ENCODE results near the gene SPNS3.

SPNS3 gene

GRCh38 chr17:4534928-4535666 lies 101.4 kb downstream of the SPNS3 start:
- H3K27me3 ChIP-seq (ENCODE audit: control insufficient read depth, insufficient read depth, low read length) = no peaks in the 10 kb centered on the region
- peaks cover under 1% of the 10 kb centered on the region for H3K36me3 ChIP-seq (ENCODE audit: control insufficient read depth, insufficient read depth, low read length)
- no peaks in the 10 kb centered on the region for H3K4me1 ChIP-seq (ENCODE audit: control insufficient read depth, insufficient read depth, low read length)

GRCh38 chr17:4535667-4536258 lies 102.0 kb downstream of the SPNS3 start:
- Histone ChIP-seq H3K9ac (ENCODE audit: low read length) (no peak overlapping the region), H3K4me1 (ENCODE audit: control insufficient read depth, insufficient read depth, low read length) (no peaks in the 10 kb centered on the region), H3K4me3 (ENCODE audit: low read length) (no peak overlapping the region), H3K27ac (ENCODE audit: low read depth, low read length) (no peak overlapping the region), H3K36me3 (ENCODE audit: control insufficient read depth, insufficient read depth, low read length) (peaks cover 4% of the 10 kb centered on the region), H3K27me3 (ENCODE audit: control insufficient read depth, insufficient read depth, low read length) (no peaks in the 10 kb centered on the region)

More at GRCh38 chr17:4534928-4535666, 101.4 kb downstream of the SPNS3 start:
- Histone ChIP-seq H3K27ac (ENCODE audit: low read depth, low read length) (no peak overlapping the region), H3K9ac (ENCODE audit: low read length) (no peak overlapping the region), H3K4me3 (ENCODE audit: low read length) (no peak overlapping the region)

- H3K27ac ChIP-seq (ENCODE audit: low read depth, low read length) = no peak overlapping the region
- H3K4me1 ChIP-seq (ENCODE audit: control insufficient read depth, insufficient read depth, low read length) = no peaks in the 10 kb centered on the region
- H3K36me3 ChIP-seq (ENCODE audit: control insufficient read depth, insufficient read depth, low read length) = peaks cover 7% of the 10 kb centered on the region
- no peaks in the 10 kb centered on the region for H3K27me3 ChIP-seq (ENCODE audit: control insufficient read depth, insufficient read depth, low read length)
- H3K4me3 ChIP-seq (ENCODE audit: low read length) = no peak overlapping the region
- H3K9ac ChIP-seq (ENCODE audit: low read length) = no peak overlapping the region
Observed at GRCh38 chr17:4536259-4536741, 102.6 kb downstream of the SPNS3 start.

- Histone ChIP-seq H3K36me3 (ENCODE audit: control insufficient read depth, insufficient read depth, low read length) (peaks cover 13% of the 10 kb centered on the region), H3K27me3 (ENCODE audit: control insufficient read depth, insufficient read depth, low read length) (no peaks in the 10 kb centered on the region), H3K27ac (ENCODE audit: low read depth, low read length) (no peak overlapping the region), H3K4me3 (ENCODE audit: low read length) (no peak overlapping the region), H3K4me1 (ENCODE audit: control insufficient read depth, insufficient read depth, low read length) (no peaks in the 10 kb centered on the region), H3K9ac (ENCODE audit: low read length) (no peak overlapping the region)
Observed at GRCh38 chr17:4536742-4537411, 103.1 kb downstream of the SPNS3 start.
